ENCODE measurements around the gene OVCA2.

- TF ChIP-seq, protein P1, sequence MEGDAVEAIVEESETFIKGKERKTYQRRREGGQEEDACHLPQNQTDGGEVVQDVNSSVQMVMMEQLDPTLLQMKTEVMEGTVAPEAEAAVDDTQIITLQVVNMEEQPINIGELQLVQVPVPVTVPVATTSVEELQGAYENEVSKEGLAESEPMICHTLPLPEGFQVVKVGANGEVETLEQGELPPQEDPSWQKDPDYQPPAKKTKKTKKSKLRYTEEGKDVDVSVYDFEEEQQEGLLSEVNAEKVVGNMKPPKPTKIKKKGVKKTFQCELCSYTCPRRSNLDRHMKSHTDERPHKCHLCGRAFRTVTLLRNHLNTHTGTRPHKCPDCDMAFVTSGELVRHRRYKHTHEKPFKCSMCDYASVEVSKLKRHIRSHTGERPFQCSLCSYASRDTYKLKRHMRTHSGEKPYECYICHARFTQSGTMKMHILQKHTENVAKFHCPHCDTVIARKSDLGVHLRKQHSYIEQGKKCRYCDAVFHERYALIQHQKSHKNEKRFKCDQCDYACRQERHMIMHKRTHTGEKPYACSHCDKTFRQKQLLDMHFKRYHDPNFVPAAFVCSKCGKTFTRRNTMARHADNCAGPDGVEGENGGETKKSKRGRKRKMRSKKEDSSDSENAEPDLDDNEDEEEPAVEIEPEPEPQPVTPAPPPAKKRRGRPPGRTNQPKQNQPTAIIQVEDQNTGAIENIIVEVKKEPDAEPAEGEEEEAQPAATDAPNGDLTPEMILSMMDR (IDR thresholded peaks at IDR 0.05 in 8 of 11, conservative IDR thresholded peaks at IDR 0.05 in 3 of 11): no peak
- TF ChIP-seq POLR2A (IDR thresholded peaks at IDR 0.05): no peak
Measured at GRCh38 chr17:2084766-2085647, 43.2 kb downstream of the OVCA2 start.

Measured in spleen (tissue), 7 donors.